ENCODE data around the gene LCN2.

Gene LCN2

DNA sequence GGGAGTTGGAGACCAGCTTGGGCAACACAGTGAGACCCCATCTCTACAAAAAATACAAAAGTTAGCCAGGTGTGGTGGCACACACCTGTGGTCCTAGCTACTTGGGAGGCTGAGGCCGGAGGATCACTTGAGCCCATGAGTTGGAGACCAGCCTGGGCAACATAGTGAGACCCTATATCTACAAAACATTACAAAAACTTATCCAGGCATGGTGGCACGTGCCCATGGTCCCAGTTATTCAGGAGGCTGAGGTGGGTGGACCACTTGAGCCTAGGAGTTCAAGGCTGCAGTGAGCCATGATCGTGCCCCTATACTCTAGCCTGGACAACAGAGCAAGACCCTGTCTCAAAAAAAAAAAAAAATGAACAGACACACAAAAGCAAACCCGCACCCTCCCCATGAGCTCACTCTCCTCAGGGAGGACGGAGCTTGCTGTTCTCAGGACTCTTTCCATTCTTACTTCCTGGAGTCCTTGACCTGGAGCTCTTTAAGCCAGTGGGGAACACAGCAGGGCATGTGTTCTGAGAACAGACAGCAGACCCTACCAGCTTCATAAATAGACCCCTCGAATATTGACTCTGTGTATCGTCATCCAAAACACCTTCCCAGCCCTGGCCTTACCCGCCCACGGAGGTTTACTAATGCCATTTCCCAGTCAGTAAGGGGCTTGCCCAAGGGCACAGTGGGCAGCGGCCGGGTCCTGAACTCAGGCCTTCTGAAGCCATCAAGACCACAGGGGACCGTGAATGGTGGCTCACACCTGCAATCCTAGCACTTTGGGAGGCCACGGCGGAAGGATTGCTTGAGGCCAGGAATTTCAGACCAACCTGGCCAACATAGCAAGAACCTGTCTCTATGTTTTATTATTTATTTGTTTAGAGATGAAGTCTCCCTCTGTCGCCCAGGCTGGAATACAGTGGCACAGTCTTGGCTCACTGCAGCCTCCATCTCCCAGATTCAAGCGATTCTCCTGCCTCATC, 32.9 kb upstream of the LCN2 start:
- Histone ChIP-seq H3K27me3 (ENCODE audit: low read length) (no peaks in the 10 kb centered on the region), H3K9ac (ENCODE audit: low read length) (no peak overlapping the region), H2AFZ (ENCODE audit: low read depth, low read length, severe bottlenecking) (no peak overlapping the region), H3F3A (ENCODE audit: insufficient read depth) (no peaks in the 10 kb centered on the region), H4K20me1 (ENCODE audit: low read depth, low read length) (no peaks in the 10 kb centered on the region), H3K9me3 (ENCODE audit: insufficient read depth, low read length) (no peaks in the 10 kb centered on the region), H3K9me2 (replicated peaks; ENCODE audit: insufficient read depth, low read length) (no peaks in the 10 kb centered on the region), H3K79me2 (ENCODE audit: insufficient read depth, low read length) (no peaks in the 10 kb centered on the region), H3K27ac (ENCODE audit: low read depth, low read length) (no peak overlapping the region), H3K4me3 (ENCODE audit: insufficient read depth, low read length, poor library complexity, severe bottlenecking) (no peak overlapping the region), H3K36me3 (ENCODE audit: low read length) (no peaks in the 10 kb centered on the region), H3K4me2 (ENCODE audit: low read depth, low read length, poor library complexity, severe bottlenecking) (no peak overlapping the region)
- TF ChIP-seq, protein P1, sequence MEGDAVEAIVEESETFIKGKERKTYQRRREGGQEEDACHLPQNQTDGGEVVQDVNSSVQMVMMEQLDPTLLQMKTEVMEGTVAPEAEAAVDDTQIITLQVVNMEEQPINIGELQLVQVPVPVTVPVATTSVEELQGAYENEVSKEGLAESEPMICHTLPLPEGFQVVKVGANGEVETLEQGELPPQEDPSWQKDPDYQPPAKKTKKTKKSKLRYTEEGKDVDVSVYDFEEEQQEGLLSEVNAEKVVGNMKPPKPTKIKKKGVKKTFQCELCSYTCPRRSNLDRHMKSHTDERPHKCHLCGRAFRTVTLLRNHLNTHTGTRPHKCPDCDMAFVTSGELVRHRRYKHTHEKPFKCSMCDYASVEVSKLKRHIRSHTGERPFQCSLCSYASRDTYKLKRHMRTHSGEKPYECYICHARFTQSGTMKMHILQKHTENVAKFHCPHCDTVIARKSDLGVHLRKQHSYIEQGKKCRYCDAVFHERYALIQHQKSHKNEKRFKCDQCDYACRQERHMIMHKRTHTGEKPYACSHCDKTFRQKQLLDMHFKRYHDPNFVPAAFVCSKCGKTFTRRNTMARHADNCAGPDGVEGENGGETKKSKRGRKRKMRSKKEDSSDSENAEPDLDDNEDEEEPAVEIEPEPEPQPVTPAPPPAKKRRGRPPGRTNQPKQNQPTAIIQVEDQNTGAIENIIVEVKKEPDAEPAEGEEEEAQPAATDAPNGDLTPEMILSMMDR (IDR thresholded peaks at IDR 0.05; ENCODE audit: insufficient read depth, low read length, poor library complexity, severe bottlenecking), result no peak
- TF ChIP-seq EZH2phosphoT487 (conservative IDR thresholded peaks at IDR 0.05; ENCODE audit: low read length), result no peak

DNA sequence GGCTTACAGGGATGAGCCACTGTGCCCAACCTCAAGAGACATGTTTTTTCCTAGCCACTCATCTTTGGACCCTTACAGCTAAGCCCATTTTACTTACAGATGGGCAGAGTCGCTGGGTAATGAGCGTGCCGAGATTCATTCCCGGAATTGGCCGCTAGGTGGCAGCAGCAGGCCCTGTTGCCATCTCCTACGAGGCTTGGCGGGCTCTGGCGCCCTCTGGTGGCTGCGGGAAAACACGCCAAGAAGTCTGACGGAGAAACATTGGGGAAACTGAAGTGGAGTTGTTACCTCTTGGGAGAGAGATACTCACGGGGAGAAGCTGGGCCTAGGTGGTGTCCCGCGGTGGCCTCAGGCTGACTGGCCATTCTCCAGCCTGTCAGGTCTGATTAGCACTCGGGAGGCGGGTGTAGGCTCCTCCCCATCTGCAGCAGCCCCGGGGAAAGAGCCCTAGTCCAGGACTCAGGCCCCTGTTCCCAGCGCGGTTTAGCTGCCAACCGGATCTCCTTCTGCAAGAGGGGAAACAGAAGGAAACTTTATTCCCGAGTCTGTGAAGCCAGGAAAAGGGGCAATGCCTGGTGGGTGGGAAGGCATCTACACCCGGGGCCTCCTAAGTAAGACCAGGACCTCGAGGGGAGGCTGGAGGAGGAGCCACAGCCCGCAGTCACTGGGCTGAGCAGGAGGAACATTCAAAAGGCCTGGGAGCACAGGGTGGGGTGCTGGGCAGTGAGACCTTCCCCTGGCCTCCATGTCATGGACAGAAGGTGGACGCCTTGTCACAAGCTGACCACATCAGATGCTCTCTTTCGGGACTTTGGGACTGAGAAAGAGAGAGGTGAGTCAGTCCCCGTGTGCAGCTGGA, 31.4 kb upstream of the LCN2 start:
- Histone ChIP-seq H3K9ac (ENCODE audit: low read length) (no peak overlapping the region), H3K4me3 (ENCODE audit: insufficient read depth, low read length, poor library complexity, severe bottlenecking) (no peak overlapping the region), H3K9me3 (ENCODE audit: insufficient read depth, low read length) (no peaks in the 10 kb centered on the region), H3K9me2 (replicated peaks; ENCODE audit: insufficient read depth, low read length) (no peaks in the 10 kb centered on the region), H3K27me3 (ENCODE audit: low read length) (no peaks in the 10 kb centered on the region), H3K27ac (ENCODE audit: low read depth, low read length) (no peak overlapping the region), H3K4me2 (ENCODE audit: low read depth, low read length, poor library complexity, severe bottlenecking) (no peak overlapping the region), H3K79me2 (ENCODE audit: insufficient read depth, low read length) (no peaks in the 10 kb centered on the region), H3K36me3 (ENCODE audit: low read length) (no peaks in the 10 kb centered on the region), H2AFZ (ENCODE audit: low read depth, low read length, severe bottlenecking) (no peak overlapping the region), H3F3A (ENCODE audit: insufficient read depth) (no peaks in the 10 kb centered on the region), H4K20me1 (ENCODE audit: low read depth, low read length) (no peaks in the 10 kb centered on the region)
- no peak for TF ChIP-seq EZH2phosphoT487 (conservative IDR thresholded peaks at IDR 0.05; ENCODE audit: low read length)
- TF ChIP-seq, protein P1 (IDR thresholded peaks at IDR 0.05; ENCODE audit: insufficient read depth, low read length, poor library complexity, severe bottlenecking), result peak; percentile 100

DNA sequence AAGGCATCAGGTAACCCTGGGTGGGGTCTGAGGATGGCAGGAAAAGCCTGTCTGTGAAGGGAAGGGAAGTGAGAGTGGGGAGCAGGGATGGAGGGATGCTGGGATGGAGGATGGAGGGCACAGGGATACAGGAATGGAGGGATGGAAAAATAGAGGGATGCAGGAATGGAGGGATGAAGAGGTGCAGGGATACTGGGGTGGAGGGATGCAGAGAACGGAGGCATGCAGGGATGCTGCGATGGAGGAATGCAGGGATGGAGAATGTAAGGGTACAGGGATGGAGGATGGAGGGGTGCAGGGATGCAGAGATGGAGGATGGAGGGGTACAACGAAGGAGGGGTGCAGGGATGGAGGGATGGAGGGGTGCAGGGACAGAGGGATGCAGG, 30.8 kb upstream of the LCN2 start:
- H3K36me3 ChIP-seq (ENCODE audit: low read length), result no peaks in the 10 kb centered on the region
- H3K4me2 ChIP-seq (ENCODE audit: low read depth, low read length, poor library complexity, severe bottlenecking), result no peak overlapping the region
- no peaks in the 10 kb centered on the region for H3K9me3 ChIP-seq (ENCODE audit: insufficient read depth, low read length)
- H2AFZ ChIP-seq (ENCODE audit: low read depth, low read length, severe bottlenecking), result no peak overlapping the region
- TF ChIP-seq EZH2phosphoT487 (conservative IDR thresholded peaks at IDR 0.05; ENCODE audit: low read length), result no peak
- TF ChIP-seq, protein P1 (IDR thresholded peaks at IDR 0.05; ENCODE audit: insufficient read depth, low read length, poor library complexity, severe bottlenecking), result no peak
- H3K9me2 ChIP-seq (replicated peaks; ENCODE audit: insufficient read depth, low read length), result no peaks in the 10 kb centered on the region
- no peak overlapping the region for H3K9ac ChIP-seq (ENCODE audit: low read length)
- no peak overlapping the region for H3K4me3 ChIP-seq (ENCODE audit: insufficient read depth, low read length, poor library complexity, severe bottlenecking)
- H3K27me3 ChIP-seq (ENCODE audit: low read length), result no peaks in the 10 kb centered on the region
- no peaks in the 10 kb centered on the region for H3K79me2 ChIP-seq (ENCODE audit: insufficient read depth, low read length)
- H3F3A ChIP-seq (ENCODE audit: insufficient read depth), result no peaks in the 10 kb centered on the region
- H4K20me1 ChIP-seq (ENCODE audit: low read depth, low read length), result no peaks in the 10 kb centered on the region
- no peak overlapping the region for H3K27ac ChIP-seq (ENCODE audit: low read depth, low read length)
